Neural cell (in vitro differentiated cells): ENCODE measurements around the gene PAK1. TPM values are rescaled to one million over a fixed set of nuclear protein-coding genes. Genes with fewer than 3 reads are reported as not detected.

ENCODE experiments used
- H2AFZ ChIP-seq: fragments of 200-600, 300-800 bp; sonication (generic), shearing (Covaris generic); 2 replicates; pipeline ENCODE4 v1.6.0; 2014; ENCODE audit warnings: low read depth, mild to moderate bottlenecking, antibody characterized with exemption, low read length, moderate library complexity
- H3F3A ChIP-seq: fragments of 200-600 bp; shearing (Covaris generic); 2 replicates; pipeline ENCODE4 v1.6.1; 2016; ENCODE audit warnings: mild to moderate bottlenecking, moderate library complexity, mixed read lengths, antibody characterized with exemption, low read length; ENCODE audit not compliant: insufficient read depth, poor library complexity, severe bottlenecking
- H3K27ac ChIP-seq: fragments of 200-600, 300-800 bp; sonication (generic), shearing (Covaris generic); 2 replicates; pipeline ENCODE4 v1.5.1; 2014; ENCODE audit warnings: mild to moderate bottlenecking, low read length, moderate library complexity
- H3K27me3 ChIP-seq: fragments of 300-800, 200-600 bp; sonication (generic), shearing (Covaris generic); 2 replicates; pipeline ENCODE4 v1.6.0; 2014; ENCODE audit warnings: mild to moderate bottlenecking, low read depth, low read length, moderate library complexity; ENCODE audit not compliant: insufficient read depth
- H3K36me3 ChIP-seq: fragments of 300-800, 200-600 bp; sonication (generic), shearing (Covaris generic); 2 replicates; pipeline ENCODE4 v1.5.1; 2014; ENCODE audit warnings: mild to moderate bottlenecking, antibody characterized with exemption, low read length, moderate library complexity; ENCODE audit not compliant: insufficient read depth
- H3K4me2 ChIP-seq: fragments of 300-800, 200-600 bp; sonication (generic), shearing (Covaris generic); 2 replicates; pipeline ENCODE4 v1.6.0; 2014; ENCODE audit warnings: mild to moderate bottlenecking, low read length
- H3K4me3 ChIP-seq: fragments of 300-800, 200-600 bp; sonication (generic), shearing (Covaris generic); 2 replicates; pipeline ENCODE4 v1.5.1; 2014; ENCODE audit warnings: mild to moderate bottlenecking, low read length, moderate library complexity
- H3K79me2 ChIP-seq: fragments of 200-600 bp; shearing (Covaris generic); replicated peaks from 2 replicates; pipeline ENCODE4 v1.6.0; 2014; ENCODE audit warnings: mild to moderate bottlenecking, low read length, moderate library complexity; ENCODE audit not compliant: insufficient read depth
- H3K9ac ChIP-seq: fragments of 300-800, 200-600 bp; sonication (generic), shearing (Covaris generic); 2 replicates; pipeline ENCODE4 v1.6.1; 2016; ENCODE audit warnings: mild to moderate bottlenecking, low read length, mixed read lengths
- H3K9me2 ChIP-seq: fragments of 200-600 bp; shearing (Covaris generic); 2 replicates; pipeline ENCODE4 v1.6.1; 2016; ENCODE audit warnings: mild to moderate bottlenecking, low read length, mixed read lengths; ENCODE audit not compliant: insufficient read depth
- H3K9me3 ChIP-seq: fragments of 200-600, 300-800 bp; sonication (generic), shearing (Covaris generic); 2 replicates; pipeline ENCODE4 v1.6.1; 2016; ENCODE audit warnings: mild to moderate bottlenecking, mixed run types, low read length, moderate library complexity, mixed read lengths
- H4K20me1 ChIP-seq: fragments of 200-600 bp; shearing (Covaris generic); 2 replicates; pipeline ENCODE4 v1.6.1; 2016; ENCODE audit warnings: mild to moderate bottlenecking, mixed run types; ENCODE audit not compliant: insufficient read depth
- EP300 ChIP-seq: fragments of 450-650 bp; conservative IDR thresholded peaks from 2 replicates; pipeline ENCODE4 v1.6.1; 2014; ENCODE audit warnings: antibody characterized with exemption, mild to moderate bottlenecking, moderate library complexity; ENCODE audit not compliant: poor library complexity, severe bottlenecking
- EZH2 ChIP-seq: fragments of 200-600, 300-800 bp; shearing (Covaris generic), sonication (generic); IDR thresholded peaks from 2 replicates; pipeline ENCODE4 v1.6.1; 2014; ENCODE audit warnings: antibody characterized with exemption, low read length, borderline replicate concordance, mild to moderate bottlenecking; ENCODE audit not compliant: insufficient read depth, poor library complexity, severe bottlenecking
- MXI1 ChIP-seq: fragments of 450-650 bp; conservative IDR thresholded peaks from 2 replicates; pipeline ENCODE4 v1.6.1; 2014; ENCODE audit warnings: antibody characterized with exemption, mild to moderate bottlenecking; ENCODE audit not compliant: poor library complexity, severe bottlenecking
- POLR2AphosphoS5 ChIP-seq: IDR thresholded peaks from 2 replicates; pipeline ENCODE4 v1.6.1; 2012
- RAD21 ChIP-seq: fragments of 450-650 bp; conservative IDR thresholded peaks from 2 replicates; pipeline ENCODE4 v1.6.1; 2014; ENCODE audit warnings: antibody characterized with exemption, mild to moderate bottlenecking, moderate library complexity
- SMC3 ChIP-seq: fragments of 450-650 bp; conservative IDR thresholded peaks from 2 replicates; pipeline ENCODE4 v1.6.1; 2014; ENCODE audit warnings: antibody characterized with exemption, mild to moderate bottlenecking, moderate library complexity; ENCODE audit not compliant: poor library complexity
- TAF1 ChIP-seq: IDR thresholded peaks from 2 replicates; pipeline ENCODE4 v1.6.1; 2012; ENCODE audit warnings: low read depth
- polyA plus RNA-seq: library from polyadenylated mRNA; depleted of rRNA; stranded (reverse); fragments of >200 nt; gene quantifications from 2 replicates; pipeline ENCODE4 v1.2.3, GENCODE V29; 2014
- TF ChIP-seq, protein P1 (sequence below): IDR thresholded peaks from 2 replicates; pipeline ENCODE4 v1.6.1; 2012; ENCODE audit warnings: borderline replicate concordance
- TF ChIP-seq, protein P2 (sequence below): fragments of 450-650 bp; IDR thresholded peaks from 2 replicates; pipeline ENCODE4 v1.5.1; 2014; ENCODE audit warnings: antibody characterized with exemption, mild to moderate bottlenecking, moderate library complexity; ENCODE audit not compliant: poor library complexity, severe bottlenecking

The PAK1 gene
- polyA plus RNA-seq, 1 donor from 2014 or later = 65.2 TPM

DNA sequence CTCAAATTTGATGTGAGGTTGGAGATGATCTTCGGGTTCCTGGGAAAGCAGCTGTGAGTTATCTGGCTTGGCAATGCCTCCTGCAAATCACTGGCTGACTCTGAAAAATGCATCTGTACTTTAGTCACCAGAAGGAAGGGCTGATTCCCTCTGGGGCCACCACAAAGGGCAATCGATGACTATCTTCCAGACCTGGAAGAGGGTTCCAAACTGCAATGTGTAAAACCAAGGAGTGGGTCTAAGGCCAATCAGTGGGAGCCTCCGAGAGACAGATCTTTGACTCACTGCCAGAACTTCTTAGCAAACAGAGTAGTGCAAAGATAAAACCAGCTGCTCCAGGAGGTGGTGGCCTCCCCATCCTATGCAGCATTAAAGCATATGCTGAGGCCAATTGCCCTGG lies 29.1 kb upstream of the PAK1 start:
- no peaks in the 10 kb centered on the region for H3K79me2 ChIP-seq
- no peak for TF ChIP-seq EZH2
- TF ChIP-seq MXI1 = no peak
- TF ChIP-seq RAD21 = no peak
- TF ChIP-seq POLR2AphosphoS5 = no peak
- no peak for TF ChIP-seq TAF1
- TF ChIP-seq, protein P1, sequence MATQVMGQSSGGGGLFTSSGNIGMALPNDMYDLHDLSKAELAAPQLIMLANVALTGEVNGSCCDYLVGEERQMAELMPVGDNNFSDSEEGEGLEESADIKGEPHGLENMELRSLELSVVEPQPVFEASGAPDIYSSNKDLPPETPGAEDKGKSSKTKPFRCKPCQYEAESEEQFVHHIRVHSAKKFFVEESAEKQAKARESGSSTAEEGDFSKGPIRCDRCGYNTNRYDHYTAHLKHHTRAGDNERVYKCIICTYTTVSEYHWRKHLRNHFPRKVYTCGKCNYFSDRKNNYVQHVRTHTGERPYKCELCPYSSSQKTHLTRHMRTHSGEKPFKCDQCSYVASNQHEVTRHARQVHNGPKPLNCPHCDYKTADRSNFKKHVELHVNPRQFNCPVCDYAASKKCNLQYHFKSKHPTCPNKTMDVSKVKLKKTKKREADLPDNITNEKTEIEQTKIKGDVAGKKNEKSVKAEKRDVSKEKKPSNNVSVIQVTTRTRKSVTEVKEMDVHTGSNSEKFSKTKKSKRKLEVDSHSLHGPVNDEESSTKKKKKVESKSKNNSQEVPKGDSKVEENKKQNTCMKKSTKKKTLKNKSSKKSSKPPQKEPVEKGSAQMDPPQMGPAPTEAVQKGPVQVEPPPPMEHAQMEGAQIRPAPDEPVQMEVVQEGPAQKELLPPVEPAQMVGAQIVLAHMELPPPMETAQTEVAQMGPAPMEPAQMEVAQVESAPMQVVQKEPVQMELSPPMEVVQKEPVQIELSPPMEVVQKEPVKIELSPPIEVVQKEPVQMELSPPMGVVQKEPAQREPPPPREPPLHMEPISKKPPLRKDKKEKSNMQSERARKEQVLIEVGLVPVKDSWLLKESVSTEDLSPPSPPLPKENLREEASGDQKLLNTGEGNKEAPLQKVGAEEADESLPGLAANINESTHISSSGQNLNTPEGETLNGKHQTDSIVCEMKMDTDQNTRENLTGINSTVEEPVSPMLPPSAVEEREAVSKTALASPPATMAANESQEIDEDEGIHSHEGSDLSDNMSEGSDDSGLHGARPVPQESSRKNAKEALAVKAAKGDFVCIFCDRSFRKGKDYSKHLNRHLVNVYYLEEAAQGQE = no peak
- no peak for TF ChIP-seq SMC3
- TF ChIP-seq, protein P2, sequence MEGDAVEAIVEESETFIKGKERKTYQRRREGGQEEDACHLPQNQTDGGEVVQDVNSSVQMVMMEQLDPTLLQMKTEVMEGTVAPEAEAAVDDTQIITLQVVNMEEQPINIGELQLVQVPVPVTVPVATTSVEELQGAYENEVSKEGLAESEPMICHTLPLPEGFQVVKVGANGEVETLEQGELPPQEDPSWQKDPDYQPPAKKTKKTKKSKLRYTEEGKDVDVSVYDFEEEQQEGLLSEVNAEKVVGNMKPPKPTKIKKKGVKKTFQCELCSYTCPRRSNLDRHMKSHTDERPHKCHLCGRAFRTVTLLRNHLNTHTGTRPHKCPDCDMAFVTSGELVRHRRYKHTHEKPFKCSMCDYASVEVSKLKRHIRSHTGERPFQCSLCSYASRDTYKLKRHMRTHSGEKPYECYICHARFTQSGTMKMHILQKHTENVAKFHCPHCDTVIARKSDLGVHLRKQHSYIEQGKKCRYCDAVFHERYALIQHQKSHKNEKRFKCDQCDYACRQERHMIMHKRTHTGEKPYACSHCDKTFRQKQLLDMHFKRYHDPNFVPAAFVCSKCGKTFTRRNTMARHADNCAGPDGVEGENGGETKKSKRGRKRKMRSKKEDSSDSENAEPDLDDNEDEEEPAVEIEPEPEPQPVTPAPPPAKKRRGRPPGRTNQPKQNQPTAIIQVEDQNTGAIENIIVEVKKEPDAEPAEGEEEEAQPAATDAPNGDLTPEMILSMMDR = no peak
- TF ChIP-seq EP300 = no peak
- no peak overlapping the region for H3K4me2 ChIP-seq
- H3K27ac ChIP-seq = no peak overlapping the region
- no peaks in the 10 kb centered on the region for H3K9me2 ChIP-seq
- no peaks in the 10 kb centered on the region for H3F3A ChIP-seq
- H3K9me3 ChIP-seq = no peaks in the 10 kb centered on the region
- H3K27me3 ChIP-seq = no peaks in the 10 kb centered on the region
- no peak overlapping the region for H3K9ac ChIP-seq
- H2AFZ ChIP-seq = no peak overlapping the region
- H3K4me3 ChIP-seq = no peak overlapping the region
- no peaks in the 10 kb centered on the region for H3K36me3 ChIP-seq
- no peaks in the 10 kb centered on the region for H4K20me1 ChIP-seq

DNA sequence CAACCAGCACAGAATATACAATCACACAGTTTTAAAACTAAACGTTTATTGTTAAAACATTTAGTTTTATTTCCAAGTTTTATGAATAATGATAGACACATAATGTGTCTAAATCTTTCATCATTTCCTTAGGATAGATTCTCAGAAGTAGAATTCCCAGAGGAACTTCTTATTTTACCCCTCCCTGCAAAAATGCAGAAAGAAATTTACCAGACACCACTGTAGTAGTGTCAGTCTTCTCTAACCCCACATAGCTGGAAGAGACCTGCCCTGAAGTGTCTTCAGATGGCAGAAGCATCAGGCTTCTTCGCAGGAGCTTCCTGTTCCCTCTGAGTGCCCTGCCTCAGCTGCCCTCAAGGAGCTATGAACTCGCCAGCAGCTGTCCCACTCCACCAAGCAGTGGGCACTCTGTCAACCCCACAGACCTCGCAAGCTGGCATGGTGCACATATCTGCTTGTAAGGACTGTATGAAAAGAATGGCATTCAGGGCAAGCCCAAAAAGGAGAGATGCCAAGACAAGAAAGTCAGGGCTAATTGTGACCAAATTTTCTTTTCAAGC lies 28.5 kb upstream of the PAK1 start:
- H3K9ac ChIP-seq = no peak overlapping the region
- H3K4me2 ChIP-seq = no peak overlapping the region
- H3K9me2 ChIP-seq = no peaks in the 10 kb centered on the region
- H3F3A ChIP-seq = no peaks in the 10 kb centered on the region
- H3K9me3 ChIP-seq = no peaks in the 10 kb centered on the region
- H3K27me3 ChIP-seq = no peaks in the 10 kb centered on the region
- H3K79me2 ChIP-seq = no peaks in the 10 kb centered on the region
- H3K36me3 ChIP-seq = no peaks in the 10 kb centered on the region
- H2AFZ ChIP-seq = no peak overlapping the region
- TF ChIP-seq, protein P1 = no peak
- no peak for TF ChIP-seq RAD21
- no peak for TF ChIP-seq SMC3
- no peak for TF ChIP-seq POLR2AphosphoS5
- TF ChIP-seq MXI1 = no peak
- TF ChIP-seq, protein P2 = no peak
- no peak for TF ChIP-seq EP300
- TF ChIP-seq TAF1 = no peak
- no peak for TF ChIP-seq EZH2
- no peak overlapping the region for H3K4me3 ChIP-seq
- H4K20me1 ChIP-seq = no peaks in the 10 kb centered on the region
- H3K27ac ChIP-seq = no peak overlapping the region
